ENCODE measurements around the gene CRYBB1. TPM values are rescaled to one million over a fixed set of nuclear protein-coding genes. Genes with fewer than 3 reads are reported as not detected.
"Not testable (repeated sequence)": the region's sequence is repeated elsewhere in the genome, so short reads cannot be mapped to it uniquely, and the experiment has no call there.

CRYBB1 gene
- total RNA-seq, 1 donor from 2014 or later = 0.37 TPM

DNA sequence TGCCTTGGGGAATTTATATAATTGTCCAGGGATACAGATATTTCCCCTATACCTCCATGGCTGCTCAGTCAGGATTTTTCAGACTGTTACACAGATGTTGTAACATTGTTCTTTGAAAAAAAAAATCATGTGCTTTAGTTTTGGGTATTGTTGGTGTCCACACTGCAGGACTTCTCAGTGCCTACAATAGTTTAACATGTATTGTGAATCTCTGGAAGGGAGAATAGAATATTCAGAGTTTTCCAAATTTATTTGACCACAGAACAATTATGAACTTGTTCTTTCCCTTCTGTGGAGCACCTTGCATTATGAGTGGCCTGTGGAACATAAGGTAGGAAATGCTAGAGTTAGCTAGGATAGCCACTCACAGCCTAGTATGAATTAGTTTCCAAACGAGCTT is 18.5 kb upstream of the CRYBB1 start:
- DNase-seq (ENCODE audit: low spot score) = no peak

- DNase-seq (ENCODE audit: low spot score) = no peak
Observed at GRCh38 chr22:26635117-26635516, 17.3 kb upstream of the CRYBB1 start.

DNA sequence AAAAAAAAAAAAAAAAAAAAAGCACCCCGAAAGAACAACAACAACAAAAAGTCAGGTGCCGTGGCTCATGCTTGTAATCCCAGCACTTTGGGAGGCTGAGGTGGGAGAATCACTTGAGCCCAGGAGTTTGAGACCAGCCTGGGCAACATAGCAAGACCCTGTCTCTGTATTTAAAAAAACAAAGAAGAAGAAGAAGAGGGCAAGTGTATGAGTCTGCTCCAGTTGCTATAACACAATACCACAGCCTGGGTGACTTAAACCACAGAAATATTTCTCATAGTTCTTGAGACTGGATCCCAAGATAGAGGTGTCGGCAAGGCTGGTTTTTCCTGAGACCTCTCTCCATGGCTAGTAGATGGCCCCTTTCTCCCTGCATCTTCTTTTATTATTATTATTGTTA is 16.4 kb upstream of the CRYBB1 start:
- no peak for DNase-seq (ENCODE audit: low spot score)

GRCh38 chr22:26632422-26633155 is 14.8 kb upstream of the CRYBB1 start:
- DNase-seq (ENCODE audit: low spot score) = no peak

DNA sequence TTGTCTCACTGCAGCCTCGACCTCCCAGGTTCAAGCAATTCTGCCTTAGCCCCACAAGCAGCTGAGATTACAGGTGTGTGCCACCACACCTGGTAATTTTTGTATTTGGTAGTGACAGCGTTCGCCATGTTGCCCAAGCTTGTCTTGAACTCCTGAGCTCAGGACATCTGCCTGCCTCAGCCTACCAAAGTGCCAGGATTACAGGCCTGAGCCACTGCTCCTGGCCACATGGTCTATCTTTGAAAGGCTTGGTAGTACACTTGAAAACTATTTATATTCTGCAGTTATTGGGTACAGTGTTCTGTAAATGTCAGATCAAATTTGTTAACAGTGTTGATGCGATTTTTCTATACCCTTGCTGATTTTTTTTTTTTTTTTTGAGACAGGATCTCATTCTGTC is 13.5 kb upstream of the CRYBB1 start:
- no peak for DNase-seq (ENCODE audit: low spot score)

- DNase-seq (ENCODE audit: low spot score) = no peak
Observed at GRCh38 chr22:26629988-26630761, 12.3 kb upstream of the CRYBB1 start.

- no peak for DNase-seq (ENCODE audit: low spot score)
Observed at GRCh38 chr22:26624803-26625202, 7.0 kb upstream of the CRYBB1 start.

DNA sequence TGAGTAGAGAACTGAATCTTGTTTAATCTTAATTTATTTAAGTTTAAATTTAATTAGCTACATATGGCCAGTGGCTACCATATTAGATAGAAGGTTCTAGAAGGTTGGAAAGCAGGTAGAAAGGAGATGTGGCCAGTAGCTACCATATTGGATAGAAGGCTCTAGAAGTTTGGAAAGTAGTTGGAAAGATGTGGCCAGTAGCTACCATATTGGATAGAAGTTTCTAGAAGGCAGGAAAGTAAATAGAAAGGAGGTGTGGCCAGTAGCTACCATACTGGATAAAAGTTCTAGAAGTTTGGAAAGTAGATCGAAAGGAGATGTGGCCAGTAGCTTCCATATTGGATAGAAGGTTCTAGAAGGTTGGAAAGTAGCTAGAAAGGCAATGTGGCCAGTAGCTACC is 6.2 kb upstream of the CRYBB1 start:
- no peak for DNase-seq (ENCODE audit: low spot score)

DNA sequence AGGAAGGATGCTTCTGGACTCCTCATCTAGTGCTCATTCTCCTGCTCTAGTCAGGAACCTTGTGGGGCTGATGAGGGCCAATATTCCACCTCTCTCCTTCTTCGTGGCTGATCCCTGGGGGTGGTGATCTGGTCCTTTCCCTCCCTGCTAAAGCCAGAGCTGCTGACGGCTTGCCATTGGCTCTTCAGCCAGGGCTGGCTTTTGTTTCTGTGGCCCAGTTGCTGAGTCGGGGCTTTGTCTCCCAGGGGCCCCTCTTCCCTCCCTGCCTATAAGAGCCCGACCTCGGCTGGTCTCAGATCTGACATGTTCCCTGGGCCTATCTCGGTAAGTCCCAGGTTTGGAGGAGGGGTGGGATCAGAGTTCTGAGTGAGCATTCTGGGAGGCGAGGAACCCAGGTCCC is 3.8 kb upstream of the CRYBB1 start, which contains the start of gene CRYBA4:
Gene CRYBA4, plus strand, starts transcription at position 301 of the 400 bp plus-strand sequence. CDS start 634 bp downstream, outside the sequence.
- DNase-seq (ENCODE audit: low spot score) = no peak

DNA sequence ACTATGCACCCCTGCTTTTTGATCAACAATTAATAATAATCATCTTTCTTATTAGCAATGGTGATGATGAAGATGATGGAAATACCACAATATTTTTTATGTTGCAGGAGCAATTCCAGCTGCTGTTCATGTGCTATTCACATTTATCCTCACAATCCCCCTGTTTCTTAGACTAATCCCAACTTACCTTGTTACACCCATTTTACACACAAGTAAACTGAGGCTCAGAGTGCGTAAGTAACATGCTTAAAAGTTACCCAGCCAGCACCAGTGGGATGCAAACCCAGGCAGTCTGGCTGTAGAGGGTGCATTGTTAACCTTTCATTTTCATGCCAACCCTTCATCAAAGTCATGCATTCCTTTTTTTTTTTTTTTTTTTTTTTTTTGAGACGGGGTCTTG is 2.4 kb upstream of the CRYBB1 start:
- no peak for DNase-seq (ENCODE audit: low spot score)

- no peak for DNase-seq (ENCODE audit: low spot score)
Observed at GRCh38 chr22:26619510-26619909, 1.7 kb upstream of the CRYBB1 start.

GRCh38 chr22:26618455-26618854 is 628 bp upstream of the CRYBB1 start:
- no peak for DNase-seq (ENCODE audit: low spot score)

DNA sequence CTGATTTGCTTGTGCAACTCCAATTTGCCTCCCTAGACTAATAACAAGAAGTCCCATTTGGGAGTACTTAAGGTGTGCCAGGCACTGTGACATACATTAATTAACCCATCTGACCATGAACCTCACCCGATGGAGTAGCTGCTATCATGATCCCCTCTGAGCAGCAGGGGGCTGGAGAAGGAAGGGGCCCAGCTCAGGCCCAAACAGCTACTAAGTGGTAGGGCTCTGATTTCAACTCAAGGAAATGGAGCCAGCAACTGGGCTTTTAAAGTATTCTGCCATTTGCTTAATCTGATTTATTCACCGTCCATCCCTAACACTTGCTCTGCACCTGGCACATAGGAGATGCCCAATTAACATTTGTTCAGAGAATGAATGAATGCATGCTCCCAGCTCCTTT is 1.2 kb downstream of the CRYBB1 start:
- no peak for DNase-seq (ENCODE audit: low spot score)

DNA sequence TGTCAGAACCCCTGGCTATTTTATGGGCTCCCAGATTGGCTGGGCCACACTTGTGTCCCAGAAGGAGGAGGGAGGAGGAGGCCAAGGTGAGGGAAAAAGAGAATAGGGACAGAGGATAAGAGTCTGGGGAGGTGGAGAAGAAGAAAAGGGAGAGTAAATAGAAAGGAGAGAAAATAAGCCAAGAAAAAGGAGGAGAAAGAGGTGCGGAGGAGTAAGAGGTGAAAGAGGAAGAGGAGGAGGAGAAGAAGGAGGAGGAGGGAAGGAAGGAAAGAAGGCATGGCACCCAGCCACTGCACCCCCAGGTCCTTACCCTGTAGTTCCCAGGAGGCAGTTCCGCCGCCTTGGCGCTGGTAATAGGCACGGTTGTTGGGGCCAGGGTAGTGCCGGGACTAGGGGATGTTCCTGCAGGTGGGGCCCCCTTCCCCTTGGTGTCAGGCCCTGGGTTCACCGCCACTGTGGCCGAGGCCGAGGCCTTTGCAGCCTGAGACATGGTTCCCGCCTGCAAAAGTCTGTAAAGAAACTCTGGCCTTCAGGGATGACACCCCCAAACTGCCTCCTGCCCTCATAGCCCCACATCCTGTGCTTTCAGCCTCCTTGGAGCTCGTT is 1.9 kb downstream of the CRYBB1 start:
- no peak for DNase-seq (ENCODE audit: low spot score)

DNA sequence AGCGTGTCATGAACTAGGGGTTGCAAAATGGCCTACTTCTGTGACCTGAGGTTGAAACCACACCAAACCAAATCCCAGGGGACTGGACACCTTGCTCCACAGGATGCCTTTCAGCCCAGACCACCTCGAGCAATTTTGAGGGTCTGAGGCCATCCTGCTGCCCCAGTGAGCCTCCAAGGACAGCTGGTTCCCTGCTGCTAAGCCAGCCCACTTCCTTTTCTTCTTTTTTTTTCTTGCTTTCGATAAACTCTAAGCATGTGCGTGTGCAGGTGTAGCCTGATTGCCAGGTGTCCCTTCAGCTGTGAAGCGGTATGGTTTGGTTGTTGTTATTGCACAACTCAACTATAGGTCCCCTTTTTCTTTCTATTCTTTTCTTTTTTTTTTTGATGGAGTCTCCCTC is 2.7 kb downstream of the CRYBB1 start:
- DNase-seq (ENCODE audit: low spot score) = no peak

GRCh38 chr22:26614322-26614721 is 3.5 kb downstream of the CRYBB1 start:
- DNase-seq (ENCODE audit: low spot score) = no peak

- not testable (repeated sequence) for DNase-seq (ENCODE audit: low spot score)
Observed at GRCh38 chr22:26613753-26614152, 4.1 kb downstream of the CRYBB1 start.

DNA sequence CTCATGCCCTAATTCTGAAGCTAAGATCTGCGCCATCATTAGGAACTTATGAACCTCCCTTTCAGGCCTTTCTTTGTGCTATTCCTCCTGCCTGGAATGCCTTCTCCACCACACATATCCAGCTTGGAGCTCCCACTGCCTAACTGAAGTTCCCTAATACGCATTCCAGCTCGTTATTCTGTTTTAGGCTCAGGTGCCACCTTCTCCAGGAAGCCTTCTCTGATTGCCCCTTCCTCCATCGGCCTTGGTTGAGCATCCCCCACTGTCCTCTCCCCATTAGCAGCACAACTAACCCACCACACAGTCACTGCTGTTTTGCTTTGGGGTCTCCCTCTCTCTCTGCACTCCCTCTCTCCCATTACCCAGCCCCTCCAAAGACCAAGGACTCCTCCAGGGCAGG is 5.2 kb downstream of the CRYBB1 start:
- DNase-seq (ENCODE audit: low spot score) = no peak

- no peak for DNase-seq (ENCODE audit: low spot score)
Observed at GRCh38 chr22:26610996-26611395, 6.8 kb downstream of the CRYBB1 start.

- peak; percentile 42 for DNase-seq (ENCODE audit: low spot score)
Observed at GRCh38 chr22:26610072-26610958, 7.5 kb downstream of the CRYBB1 start.

DNA sequence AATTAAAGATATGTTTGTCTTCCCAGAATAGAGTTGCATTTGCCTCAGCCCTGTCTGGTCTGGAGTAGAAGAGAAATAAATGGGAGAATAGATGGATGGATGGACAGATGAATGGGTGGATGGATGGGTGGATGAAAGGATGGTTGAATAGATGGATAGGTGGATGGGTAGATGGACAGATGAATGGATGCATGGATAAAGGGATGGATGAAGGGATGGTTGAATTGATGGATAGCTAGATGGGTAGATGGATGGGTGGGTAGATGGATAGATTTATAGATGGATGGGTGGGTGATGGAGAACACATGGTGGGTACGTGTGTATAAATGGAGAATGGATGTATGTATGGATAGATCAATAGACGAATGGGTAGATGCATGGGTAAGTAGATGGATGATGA is 8.5 kb downstream of the CRYBB1 start:
- DNase-seq (ENCODE audit: low spot score) = no peak

- DNase-seq (ENCODE audit: low spot score) = no peak
Observed at GRCh38 chr22:26608129-26608528, 9.7 kb downstream of the CRYBB1 start.

Data from mucosa of gallbladder (tissue), 1 donor.